Brain microvascular endothelial cell (primary cell): ENCODE measurements around the gene TAS2R43.
"Not testable (repeated sequence)": the region's sequence is repeated elsewhere in the genome, so short reads cannot be mapped to it uniquely, and the experiment has no call there.

Experiments
- DNase-seq: peaks from one replicate; pipeline ENCODE4 v3.0.0-alpha.2; 2020
- H3K27ac ChIP-seq: fragments of 250-450 bp; sonication (Bioruptor Pico); 2 replicates; pipeline ENCODE4 v1.5.1; 2020; ENCODE audit warnings: mild to moderate bottlenecking, moderate library complexity
- H3K27me3 ChIP-seq: fragments of 250-450 bp; sonication (Bioruptor Pico); replicated peaks from 2 replicates; pipeline ENCODE4 v1.5.1; 2020; ENCODE audit warnings: mild to moderate bottlenecking
- H3K36me3 ChIP-seq: fragments of 250-450 bp; sonication (Bioruptor Pico); replicated peaks from 2 replicates; pipeline ENCODE4 v1.5.1; 2020; ENCODE audit warnings: mild to moderate bottlenecking
- H3K4me3 ChIP-seq: 2 replicates; pipeline ENCODE4 v1.5.1; 2011; ENCODE audit warnings: low read depth, mild to moderate bottlenecking, control low read depth, low read length, moderate library complexity
- CTCF ChIP-seq: IDR thresholded peaks from 2 replicates; pipeline ENCODE4 v1.5.1; 2011; ENCODE audit warnings: low read depth, mild to moderate bottlenecking, moderate library complexity, low read length, control low read depth, inconsistent platforms; ENCODE audit errors: missing control alignments
- in situ Hi-C: cut with HindIII; loops from 2 replicates; pipeline ENCODE4 v1.10.0; 2017; ENCODE audit warnings: low sequenced_read_pairs, low pct_ligation_motif_present

TAS2R43 gene

GRCh38 chr12:11105546-11105945 is 13.4 kb upstream of the TAS2R43 start:
- no peak for TF ChIP-seq CTCF
- Histone ChIP-seq H3K27me3 (no peaks in the 10 kb centered on the region), H3K4me3 (no peak overlapping the region), H3K27ac (no peak overlapping the region), H3K36me3 (no peaks in the 10 kb centered on the region)
- DNase-seq = no peak
- in situ Hi-C loops = no loop called here

- DNase-seq, H3K27me3 ChIP-seq, H3K36me3 ChIP-seq, in situ Hi-C loops, H3K27ac ChIP-seq, H3K4me3 ChIP-seq: not testable (repeated sequence)
Measured at GRCh38 chr12:11094910-11095309, 2.8 kb upstream of the TAS2R43 start.

- no peak for DNase-seq
- no peak for TF ChIP-seq CTCF
- Histone ChIP-seq H3K36me3 (no peaks in the 10 kb centered on the region), H3K27ac (no peak overlapping the region), H3K27me3 (no peaks in the 10 kb centered on the region), H3K4me3 (no peak overlapping the region)
- in situ Hi-C loops = no loop called here
Measured at GRCh38 chr12:11089246-11089645, 2.9 kb downstream of the TAS2R43 start.

- H3K36me3 ChIP-seq = no peaks in the 10 kb centered on the region
- in situ Hi-C loops = no loop called here
- no peak for DNase-seq
- no peak overlapping the region for H3K27ac ChIP-seq
- no peaks in the 10 kb centered on the region for H3K27me3 ChIP-seq
- H3K4me3 ChIP-seq = no peak overlapping the region
- TF ChIP-seq CTCF = no peak
Measured at GRCh38 chr12:11085419-11085818, 6.7 kb downstream of the TAS2R43 start.

- Histone ChIP-seq H3K27me3 (no peaks in the 10 kb centered on the region), H3K36me3 (no peaks in the 10 kb centered on the region), H3K27ac (no peak overlapping the region), H3K4me3 (no peak overlapping the region)
- no peak for TF ChIP-seq CTCF
- in situ Hi-C loops = no loop called here
- no peak for DNase-seq
Measured at GRCh38 chr12:11081987-11082386, 10.1 kb downstream of the TAS2R43 start.

- in situ Hi-C loops = no loop called here
- H3K4me3 ChIP-seq = no peak overlapping the region
- H3K36me3 ChIP-seq = no peaks in the 10 kb centered on the region
- DNase-seq = no peak
- TF ChIP-seq CTCF = no peak
- no peak overlapping the region for H3K27ac ChIP-seq
- no peaks in the 10 kb centered on the region for H3K27me3 ChIP-seq
Measured at GRCh38 chr12:11078246-11078645, 13.9 kb downstream of the TAS2R43 start.

GRCh38 chr12:11075642-11076041 is 16.5 kb downstream of the TAS2R43 start:
- DNase-seq = no peak
- in situ Hi-C loops = no loop called here
- TF ChIP-seq CTCF = no peak
- H3K27me3 ChIP-seq = no peaks in the 10 kb centered on the region
- H3K27ac ChIP-seq = no peak overlapping the region
- H3K36me3 ChIP-seq = no peaks in the 10 kb centered on the region
- no peak overlapping the region for H3K4me3 ChIP-seq
